Prostate gland (tissue), 2 donors: ENCODE data around the gene PITPNC1.

ENCODE experiments used
- CTCF ChIP-seq, 4 experiments: fragments of 200-600 bp in 2 of 4; fragments of 450-650 bp in 2 of 4; sonication (generic) in 2 of 4; IDR thresholded peaks; 1 replicate in 3 of 4; 2 replicates in 1 of 4; pipeline ENCODE4 v1.5.1; 2016 to 2019; ENCODE audit warnings: antibody characterized with exemption in 4 of 4, mild to moderate bottlenecking in 2 of 4, moderate library complexity in 2 of 4
- POLR2AphosphoS5 ChIP-seq: sonication (generic); formaldehyde crosslinking; IDR thresholded peaks from one replicate; pipeline ENCODE4 v1.6.1; 2017; ENCODE audit warnings: antibody characterized with exemption

GRCh38 chr17:67503739-67504138, 126.7 kb downstream of the PITPNC1 start:
- no peak for TF ChIP-seq CTCF (IDR thresholded peaks at IDR 0.05)
- no peak for TF ChIP-seq POLR2AphosphoS5
